GM13977 (cell line): ENCODE measurements around the gene NLRP1.

ENCODE experiments used
- DNase-seq: peaks from one replicate; pipeline ENCODE4 v3.0.0; 2012; ENCODE audit warnings: low spot score
- CTCF ChIP-seq: IDR thresholded peaks from 2 replicates; pipeline ENCODE4 v1.5.1; 2012; ENCODE audit warnings: mild to moderate bottlenecking, control low read depth; ENCODE audit not compliant: insufficient read depth; ENCODE audit errors: extremely low read depth, missing control alignments
- in situ Hi-C: fragments of 300-500 bp; cut with MboI; formaldehyde crosslinking; loops from one replicate; pipeline ENCODE4 v1.12.0; 2022; ENCODE audit warnings: low sequenced_read_pairs, low pct_unique_long_range_greater_than_20kb, mixed read lengths, inconsistent platforms; ENCODE audit not compliant: unreplicated experiment

The NLRP1 gene

GRCh38 chr17:5526821-5527598 is 57.3 kb downstream of the NLRP1 start:
- in situ Hi-C loops: no loop called here
- peak; percentile 67 for DNase-seq
- no peak for TF ChIP-seq CTCF

GRCh38 chr17:5523249-5523648 is 61.1 kb downstream of the NLRP1 start:
- no peak for TF ChIP-seq CTCF
- DNase-seq: no peak
- in situ Hi-C loops: no loop called here

- no peak for TF ChIP-seq CTCF
- DNase-seq: no peak
- in situ Hi-C loops: no loop called here
Observed at GRCh38 chr17:5522476-5522875, 61.8 kb downstream of the NLRP1 start.

GRCh38 chr17:5516060-5516792 is 68.1 kb downstream of the NLRP1 start:
- DNase-seq: no peak
- no peak for TF ChIP-seq CTCF
- in situ Hi-C loops: no loop called here

- in situ Hi-C loops: no loop called here
- TF ChIP-seq CTCF: no peak
- no peak for DNase-seq
Observed at GRCh38 chr17:5514976-5515375, 69.3 kb downstream of the NLRP1 start.

- no peak for TF ChIP-seq CTCF
- in situ Hi-C loops: no loop called here
Observed at GRCh38 chr17:5513628-5514027, 70.7 kb downstream of the NLRP1 start.

More at GRCh38 chr17:5513628-5514027, 70.7 kb downstream of the NLRP1 start:
- no peak for DNase-seq
